ENCODE results near the gene IL11. TPM values are rescaled to one million over a fixed set of nuclear protein-coding genes. Genes with fewer than 3 reads are reported as not detected.

The IL11 gene
- total RNA-seq, 4 donors from 2014 or later: 0.21 TPM; not detected in 3

DNA sequence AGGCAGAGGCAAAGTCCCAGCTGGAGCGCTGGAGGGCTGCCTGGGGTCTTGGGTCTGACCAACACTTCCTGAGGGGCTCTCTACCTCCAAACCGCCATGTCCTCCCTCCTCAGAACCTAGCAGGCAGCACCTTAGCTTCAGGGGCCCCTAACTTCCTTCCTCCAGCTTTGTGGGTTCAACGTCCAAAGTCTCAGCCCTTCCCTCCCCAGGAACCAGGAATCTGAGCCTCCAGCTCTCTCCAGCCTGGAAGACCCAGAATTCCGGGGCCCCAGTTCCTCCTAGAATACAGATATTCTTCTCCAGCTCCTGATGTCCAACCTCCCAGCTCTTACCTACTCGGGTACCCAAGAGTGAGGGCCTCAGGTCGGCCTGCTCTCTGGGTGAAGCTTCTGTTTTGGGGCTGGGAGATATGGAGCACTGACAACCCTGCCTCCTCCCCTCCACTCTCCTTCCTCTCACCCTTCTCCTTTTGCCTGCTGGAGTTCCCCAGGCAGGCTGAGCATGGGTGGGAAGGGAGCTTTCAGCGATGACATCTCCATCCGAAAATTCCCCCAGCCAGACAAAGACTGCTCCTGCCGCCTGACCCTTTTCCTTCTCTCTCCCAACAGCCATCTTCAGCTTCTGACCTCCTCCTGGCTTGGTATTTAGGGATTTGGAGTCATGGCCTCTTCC, 48.7 kb downstream of the IL11 start:
- 69 to 81% methylated on average over 9 of the region's 9 CpGs for WGBS, 2 donors
- Histone ChIP-seq H3K9me3 (no peaks in the 10 kb centered on the region), H3K27ac (peak overlapping the region in 1 of 4 donors; percentile 50), H3K27me3 (peaks cover 0 to 11% of the 10 kb centered on the region in 2 donors), H3K4me3 (no peak overlapping the region), H3K4me1 (no peaks in the 10 kb centered on the region), H3K36me3 (no peaks in the 10 kb centered on the region)
- DNase-seq (ENCODE audit: low spot score in 2 of 2): no peak
- TF ChIP-seq, protein P1, sequence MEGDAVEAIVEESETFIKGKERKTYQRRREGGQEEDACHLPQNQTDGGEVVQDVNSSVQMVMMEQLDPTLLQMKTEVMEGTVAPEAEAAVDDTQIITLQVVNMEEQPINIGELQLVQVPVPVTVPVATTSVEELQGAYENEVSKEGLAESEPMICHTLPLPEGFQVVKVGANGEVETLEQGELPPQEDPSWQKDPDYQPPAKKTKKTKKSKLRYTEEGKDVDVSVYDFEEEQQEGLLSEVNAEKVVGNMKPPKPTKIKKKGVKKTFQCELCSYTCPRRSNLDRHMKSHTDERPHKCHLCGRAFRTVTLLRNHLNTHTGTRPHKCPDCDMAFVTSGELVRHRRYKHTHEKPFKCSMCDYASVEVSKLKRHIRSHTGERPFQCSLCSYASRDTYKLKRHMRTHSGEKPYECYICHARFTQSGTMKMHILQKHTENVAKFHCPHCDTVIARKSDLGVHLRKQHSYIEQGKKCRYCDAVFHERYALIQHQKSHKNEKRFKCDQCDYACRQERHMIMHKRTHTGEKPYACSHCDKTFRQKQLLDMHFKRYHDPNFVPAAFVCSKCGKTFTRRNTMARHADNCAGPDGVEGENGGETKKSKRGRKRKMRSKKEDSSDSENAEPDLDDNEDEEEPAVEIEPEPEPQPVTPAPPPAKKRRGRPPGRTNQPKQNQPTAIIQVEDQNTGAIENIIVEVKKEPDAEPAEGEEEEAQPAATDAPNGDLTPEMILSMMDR (IDR thresholded peaks at IDR 0.05): no peak
- TF ChIP-seq POLR2A (IDR thresholded peaks at IDR 0.05) (no peak), EP300 (IDR thresholded peaks at IDR 0.05) (no peak)

DNA sequence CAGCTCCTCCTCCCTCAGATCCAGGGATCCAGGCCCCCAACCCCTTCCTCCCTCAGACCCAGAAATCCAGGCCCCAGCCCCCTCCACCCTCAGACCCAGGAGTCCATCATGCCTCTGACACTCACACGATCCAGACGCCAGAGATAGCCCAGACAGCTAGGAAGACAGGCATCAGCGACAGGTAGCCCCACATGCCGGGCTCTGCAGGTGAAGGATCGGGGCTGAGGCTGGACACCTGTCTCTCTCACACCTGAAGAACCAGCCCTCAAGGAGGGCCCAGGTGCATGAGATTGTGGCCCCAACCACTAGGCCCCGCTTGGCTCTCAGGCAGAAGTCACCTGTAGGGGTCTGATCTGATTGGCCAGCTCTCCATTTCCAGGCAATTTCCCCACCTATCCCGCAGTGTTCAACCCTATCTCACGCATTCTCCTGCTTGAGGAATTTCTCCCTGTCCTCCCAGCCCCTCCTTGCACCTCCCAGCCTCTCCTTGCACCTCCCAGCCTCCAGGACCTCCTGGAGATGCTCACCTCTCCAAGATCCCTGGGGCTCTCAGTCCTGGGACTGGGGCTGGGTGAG, 49.3 kb downstream of the IL11 start:
- WGBS, 2 donors: 92 to 96% methylated on average over 8 of the region's 8 CpGs
- H3K4me3 ChIP-seq: no peak overlapping the region
- DNase-seq (ENCODE audit: low spot score in 2 of 2): no peak
- peaks cover 0 to 11% of the 10 kb centered on the region in 2 donors for H3K27me3 ChIP-seq
- TF ChIP-seq EP300 (IDR thresholded peaks at IDR 0.05) (no peak), POLR2A (IDR thresholded peaks at IDR 0.05) (no peak)
- TF ChIP-seq, protein P1 (IDR thresholded peaks at IDR 0.05): no peak
- no peak overlapping the region for H3K27ac ChIP-seq
- H3K9me3 ChIP-seq: no peaks in the 10 kb centered on the region
- no peaks in the 10 kb centered on the region for H3K36me3 ChIP-seq
- H3K4me1 ChIP-seq: no peaks in the 10 kb centered on the region

DNA sequence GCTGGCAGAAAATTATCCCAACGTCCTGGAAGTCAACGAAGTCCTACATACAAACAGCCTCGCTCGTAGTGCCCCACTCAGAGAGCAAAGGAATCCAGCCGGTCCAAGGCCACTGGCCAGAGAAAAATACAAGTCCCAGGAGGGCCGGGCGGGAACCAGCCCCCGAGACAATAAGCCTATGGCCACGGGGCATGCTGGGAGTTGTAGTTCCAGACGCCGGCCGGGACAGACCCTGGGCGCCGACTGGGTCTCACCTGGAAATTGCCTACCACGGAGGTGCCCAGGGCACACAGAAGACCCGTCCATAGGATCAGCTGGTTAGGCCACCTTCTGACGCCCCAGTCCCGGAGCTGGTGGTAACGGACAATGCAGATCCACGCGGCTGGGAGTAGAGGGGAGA, 50.5 kb downstream of the IL11 start:
- DNase-seq (ENCODE audit: low spot score in 2 of 2): no peak
- Histone ChIP-seq H3K36me3 (no peaks in the 10 kb centered on the region), H3K27me3 (peaks cover 0 to 11% of the 10 kb centered on the region in 2 donors), H3K4me1 (no peaks in the 10 kb centered on the region), H3K9me3 (no peaks in the 10 kb centered on the region), H3K4me3 (no peak overlapping the region), H3K27ac (no peak overlapping the region)
- TF ChIP-seq POLR2A (IDR thresholded peaks at IDR 0.05) (no peak), EP300 (IDR thresholded peaks at IDR 0.05) (no peak)
- TF ChIP-seq, protein P1 (IDR thresholded peaks at IDR 0.05): no peak
- 6 to 21% methylated on average over 20 to 21 of the region's 21 CpGs for WGBS, 2 donors

DNA sequence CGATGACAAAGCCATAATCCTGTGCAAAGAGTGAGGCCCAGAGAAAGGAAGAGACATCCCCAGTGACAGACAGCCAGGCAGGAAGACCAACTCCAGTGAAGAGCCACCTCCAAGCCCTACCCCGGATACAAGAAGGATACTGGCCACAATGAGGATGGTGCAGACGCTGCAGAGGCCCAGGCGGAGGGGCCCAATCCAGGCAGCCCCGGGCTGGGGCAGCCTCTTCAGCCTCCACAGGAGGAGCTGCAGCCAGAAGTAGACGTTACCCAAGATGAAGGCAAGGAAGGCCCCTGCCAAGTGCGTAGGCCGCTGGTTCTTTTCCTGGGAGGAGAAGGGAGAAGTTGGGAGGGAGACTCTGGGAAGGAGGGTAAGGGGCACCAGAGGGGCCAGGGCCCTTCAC, 53.6 kb downstream of the IL11 start:
- TF ChIP-seq, protein P1 (IDR thresholded peaks at IDR 0.05): no peak
- TF ChIP-seq POLR2A (IDR thresholded peaks at IDR 0.05): no peak
- TF ChIP-seq EP300 (IDR thresholded peaks at IDR 0.05): no peak
- WGBS, 2 donors: 74 to 81% methylated on average over 7 to 8 of the region's 8 CpGs
- peaks cover 0 to 11% of the 10 kb centered on the region in 2 donors for H3K27me3 ChIP-seq
- no peaks in the 10 kb centered on the region for H3K9me3 ChIP-seq
- H3K27ac ChIP-seq: no peak overlapping the region
- no peak overlapping the region for H3K4me3 ChIP-seq
- peaks cover 0 to 10% (median 0%) of the 10 kb centered on the region in 3 donors for H3K36me3 ChIP-seq
- DNase-seq (ENCODE audit: low spot score in 2 of 2): no peak
- no peaks in the 10 kb centered on the region for H3K4me1 ChIP-seq

DNA sequence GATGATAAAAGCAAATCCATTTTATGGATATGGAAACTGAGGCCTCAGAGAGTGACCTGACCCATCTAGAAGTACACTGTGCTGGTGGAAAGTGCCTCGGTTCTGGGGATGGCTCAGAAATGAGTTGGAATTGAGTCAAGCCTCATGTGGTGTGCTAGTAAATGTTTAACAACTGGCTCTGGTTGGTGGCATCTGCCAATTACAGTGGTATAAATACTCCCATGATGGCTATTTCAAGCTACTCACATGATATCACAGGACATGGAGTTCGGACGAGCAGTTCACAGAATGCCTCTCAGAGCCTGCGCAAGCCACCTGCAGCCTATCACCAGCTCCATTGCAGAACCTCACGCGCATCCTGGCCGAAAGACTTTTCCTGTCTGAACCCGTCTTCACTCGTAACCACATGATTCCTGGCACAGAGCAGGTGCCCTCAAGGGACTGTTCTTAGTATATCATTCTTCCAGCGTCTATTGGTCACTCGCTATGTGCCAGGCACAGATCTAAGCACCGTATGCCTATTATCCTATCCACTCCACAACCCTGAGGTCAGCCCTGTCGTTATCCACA, 54.2 kb downstream of the IL11 start:
- Histone ChIP-seq H3K4me3 (no peak overlapping the region), H3K9me3 (no peaks in the 10 kb centered on the region), H3K4me1 (no peaks in the 10 kb centered on the region), H3K27ac (no peak overlapping the region), H3K36me3 (peaks cover 0 to 15% (median 0%) of the 10 kb centered on the region in 3 donors), H3K27me3 (peaks cover 0 to 11% of the 10 kb centered on the region in 2 donors)
- no peak for DNase-seq (ENCODE audit: low spot score in 2 of 2)
- TF ChIP-seq POLR2A (IDR thresholded peaks at IDR 0.05) (no peak), EP300 (IDR thresholded peaks at IDR 0.05) (no peak)
- TF ChIP-seq, protein P1 (IDR thresholded peaks at IDR 0.05): no peak
- 80 to 89% methylated on average over 11 to 13 of the region's 13 CpGs for WGBS, 2 donors

Data from tibial nerve (tissue), 4 donors.